Spleen (tissue), 11 donors: ENCODE data around the gene TEX261. TPM values are rescaled to one million over a fixed set of nuclear protein-coding genes. Genes with fewer than 3 reads are reported as not detected.

Source experiments
- DNase-seq: peaks from one replicate; pipeline ENCODE4 v3.0.0-alpha.2; 2020
- H3K27ac ChIP-seq, 8 donors: fragments of 200-600 bp; sonication (generic) in 7 of 8; 1 replicate in 4 of 8; 2 replicates in 4 of 8; pipeline versions ENCODE4 v1.5.0 to v1.8.0; 2016 to 2021; ENCODE audit warnings: inconsistent platforms in 4 of 8, mild to moderate bottlenecking in 4 of 8, moderate library complexity in 1 of 8
- H3K27me3 ChIP-seq, 7 donors: fragments of 200-600 bp; sonication (generic) in 6 of 7; replicated peaks in 1 of 7; 1 replicate in 4 of 7; 2 replicates in 3 of 7; pipeline versions ENCODE4 v1.5.0 to v1.8.0; 2016 to 2021; ENCODE audit warnings: inconsistent platforms in 3 of 7, mild to moderate bottlenecking in 1 of 7
- H3K36me3 ChIP-seq, 6 donors: fragments of 200-600 bp; sonication (generic) in 5 of 6; 1 replicate in 4 of 6; 2 replicates in 2 of 6; pipeline versions ENCODE4 v1.5.0 to v1.8.0; 2016 to 2021; ENCODE audit warnings: inconsistent platforms in 2 of 6
- H3K4me1 ChIP-seq, 6 donors: fragments of 200-600 bp; sonication (generic) in 5 of 6; 1 replicate in 3 of 6; 2 replicates in 3 of 6; pipeline versions ENCODE4 v1.5.0 to v1.8.0; 2016 to 2021; ENCODE audit warnings: inconsistent platforms in 3 of 6
- H3K4me3 ChIP-seq, 8 donors: fragments of 200-600 bp; sonication (generic) in 7 of 8; 1 replicate in 4 of 8; 2 replicates in 4 of 8; pipeline versions ENCODE4 v1.5.0 to v1.8.0; 2016 to 2021; ENCODE audit warnings: inconsistent platforms in 4 of 8, mild to moderate bottlenecking in 4 of 8, moderate library complexity in 2 of 8
- H3K9me3 ChIP-seq, 8 donors: fragments of 200-600 bp; sonication (generic) in 7 of 8; 1 replicate in 4 of 8; 2 replicates in 4 of 8; pipeline versions ENCODE4 v1.5.0 to v1.8.0; 2016 to 2021; ENCODE audit warnings: inconsistent platforms in 4 of 8
- CTCF ChIP-seq, 11 experiments: fragments of 200-600 bp in 7 of 11; fragments of 450-650 bp in 4 of 11; sonication (generic) in 4 of 11; IDR thresholded peaks in 8 of 11; conservative IDR thresholded peaks in 3 of 11; 1 replicate in 7 of 11; 2 replicates in 4 of 11; pipeline versions ENCODE4 v1.4.0 to v1.8.0; 2016 to 2021; ENCODE audit warnings: antibody characterized with exemption in 11 of 11, inconsistent platforms in 4 of 11, mild to moderate bottlenecking in 1 of 11
- POLR2A ChIP-seq, 3 donors: fragments of 450-650 bp; IDR thresholded peaks; one replicate each; pipeline ENCODE4 v1.5.1; 2017; ENCODE audit warnings: antibody characterized with exemption in 3 of 3, mild to moderate bottlenecking in 1 of 3
- POLR2AphosphoS5 ChIP-seq, 3 donors: sonication (generic); formaldehyde crosslinking; IDR thresholded peaks; one replicate each; pipeline ENCODE4 v1.5.1; 2017; ENCODE audit warnings: antibody characterized with exemption in 3 of 3
- WGBS, 5 donors: extraction: QIAGEN DNeasy Blood & Tissue Kit in 3 of 5; methylation state at CpG; one replicate each; pipeline versions ENCODE4 v1.1.5 to v1.1.7; 2013 to 2018; 5-methylcytosine and 5-hydroxymethylcytosine counted together
- intact Hi-C: fragments of 100-400 bp; cut with DNase I; formaldehyde crosslinking; loops from one replicate; pipeline ENCODE4 v1.15.0; 2023; ENCODE audit warnings: low total_unique reads
- polyA plus RNA-seq, 3 donors: library from polyadenylated mRNA; stranded (reverse); fragments of 200-250 nt; gene quantifications; one replicate each; pipeline ENCODE4 v1.2.1, GENCODE V29; 2013
- total RNA-seq, 7 donors: library from RNA; depleted of rRNA in 3 of 7; stranded (reverse); fragments of >200 nt in 3 of 7; fragmentation: NEBNext Ultra II Directional in 4 of 7; extraction: Animal tissue kit (Norgen Biotek cat#: 25700) in 4 of 7; gene quantifications; one replicate each; pipeline versions ENCODE4 v1.1.0 to v1.2.1, GENCODE V29; 2016 to 2021
- donor health status: healthy with polysubstance abuse.
- donor health status: DM: no; HTN: no; CAD: no; lungs with moderate emphysema.
- donor health status: DM: no; HTN: no; CAD: no.
- donor health status: Bipolar disorder and iron deficiency.
- donor health status: healthy.
- donor health status: DM: no; HTN: no; CAD: no.
- donor health status: DM: yes; HTN: yes; CAD: no.

TEX261 gene
- total and polyA plus RNA-seq, 10 donors, result 8.7 to 55.7 (median 32.8) TPM

DNA sequence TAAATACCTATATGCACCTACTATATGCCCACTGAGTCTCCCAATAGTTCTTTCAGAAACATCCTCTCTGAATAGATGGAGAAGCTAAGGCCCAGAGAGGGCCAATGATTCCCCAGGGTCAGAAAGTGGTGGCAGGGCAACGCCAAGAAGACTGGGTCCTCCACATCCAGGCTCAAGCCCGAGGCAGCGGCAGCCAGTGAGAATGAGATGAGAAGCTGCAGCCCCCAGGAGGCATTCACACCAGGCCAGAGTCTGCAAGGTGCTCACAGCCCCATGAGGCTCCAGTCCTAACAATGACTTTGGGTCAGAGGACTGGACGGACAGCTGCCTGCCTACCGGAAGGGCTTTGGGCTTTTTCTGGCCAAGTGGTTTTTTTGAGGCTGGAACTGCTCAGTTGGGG lies 3.5 kb downstream of the TEX261 start:
- no peak overlapping the region for H3K4me3 ChIP-seq
- no peak overlapping the region for H3K27ac ChIP-seq
- H3K27me3 ChIP-seq, result no peaks in the 10 kb centered on the region
- 90 to 97% (median 94%) methylated on average over 5 of the region's 5 CpGs for WGBS, 5 donors
- peak; percentile 51 for DNase-seq
- H3K4me1 ChIP-seq, result peaks cover 14 to 49% (median 35%) of the 10 kb centered on the region in 6 donors
- no peaks in the 10 kb centered on the region for H3K9me3 ChIP-seq
- TF ChIP-seq POLR2AphosphoS5 (IDR thresholded peaks at IDR 0.05) (no peak), CTCF (IDR thresholded peaks at IDR 0.05 in 8 of 11, conservative IDR thresholded peaks at IDR 0.05 in 3 of 11) (no peak), POLR2A (IDR thresholded peaks at IDR 0.05) (no peak)
- H3K36me3 ChIP-seq, result peaks cover 0 to 67% (median 53%) of the 10 kb centered on the region in 6 donors
- intact Hi-C loops, result no loop called here

- peaks cover 18 to 47% (median 32%) of the 10 kb centered on the region in 6 donors for H3K4me1 ChIP-seq
- H3K27ac ChIP-seq, result no peak overlapping the region
- H3K9me3 ChIP-seq, result no peaks in the 10 kb centered on the region
- intact Hi-C loops, result no loop called here
- no peak overlapping the region for H3K4me3 ChIP-seq
- no peak for TF ChIP-seq CTCF (IDR thresholded peaks at IDR 0.05 in 8 of 11, conservative IDR thresholded peaks at IDR 0.05 in 3 of 11)
- no peak for TF ChIP-seq POLR2A (IDR thresholded peaks at IDR 0.05)
- no peak for TF ChIP-seq POLR2AphosphoS5 (IDR thresholded peaks at IDR 0.05)
- 67 to 90% (median 84%) methylated on average over 5 of the region's 5 CpGs for WGBS, 5 donors
- peaks cover 0 to 75% (median 55%) of the 10 kb centered on the region in 6 donors for H3K36me3 ChIP-seq
- no peaks in the 10 kb centered on the region for H3K27me3 ChIP-seq
- no peak for DNase-seq
These were observed 4.5 kb downstream of the TEX261 start for GRCh38 chr2:70990216-70990615.

DNA sequence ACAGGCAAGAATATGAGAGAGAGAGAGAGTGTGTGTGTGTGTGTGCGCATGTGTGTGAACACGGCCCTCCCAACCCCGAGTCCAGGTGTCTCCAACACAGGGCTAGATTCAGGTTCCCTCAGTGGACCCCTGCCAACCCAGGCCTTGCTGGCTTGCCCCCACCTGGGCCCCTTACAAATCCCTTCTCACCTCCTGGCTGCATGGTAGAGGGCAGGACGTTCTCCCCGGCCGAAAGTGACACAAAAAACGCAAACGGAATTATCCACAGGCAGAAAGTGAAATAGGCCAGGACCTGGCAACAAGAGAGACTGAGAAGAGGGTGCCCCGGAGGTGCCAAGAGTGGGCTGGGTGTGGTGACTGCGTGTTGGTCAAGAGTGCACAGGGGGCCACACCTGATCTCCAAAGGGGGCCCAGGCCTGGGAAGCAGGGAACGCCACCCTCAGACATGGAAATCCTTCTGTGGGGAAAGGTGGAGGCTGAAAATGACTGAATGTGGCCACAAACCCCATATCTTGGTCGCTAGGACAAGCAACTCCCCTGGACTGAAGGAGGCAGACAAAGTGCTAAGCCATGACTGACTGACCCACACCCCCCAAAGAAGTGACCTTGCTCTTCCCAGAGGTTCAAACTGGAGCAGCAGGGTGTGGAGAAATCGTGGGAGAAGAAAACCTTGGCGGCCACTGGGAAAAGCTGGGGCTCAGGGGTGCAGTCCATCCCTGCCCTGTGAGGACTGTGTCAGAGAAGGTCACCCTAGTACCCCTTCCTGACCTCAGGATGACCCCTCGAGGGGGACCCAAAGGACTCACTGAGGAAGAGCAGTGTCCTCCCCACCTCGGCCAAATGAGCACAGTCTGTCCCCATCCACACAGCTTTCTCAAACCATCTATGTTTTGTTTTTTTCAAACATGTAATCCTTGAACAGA lies 5.7 kb downstream of the TEX261 start:
- DNase-seq, result peak; percentile 46
- Histone ChIP-seq H3K9me3 (no peaks in the 10 kb centered on the region), H3K4me1 (peaks cover 22 to 53% (median 36%) of the 10 kb centered on the region in 6 donors), H3K27me3 (no peaks in the 10 kb centered on the region), H3K27ac (no peak overlapping the region), H3K4me3 (no peak overlapping the region), H3K36me3 (peaks cover 0 to 75% (median 55%) of the 10 kb centered on the region in 6 donors)
- 88 to 96% (median 94%) methylated on average over 16 of the region's 16 CpGs for WGBS, 5 donors
- intact Hi-C loops, result no loop called here
- TF ChIP-seq POLR2AphosphoS5 (IDR thresholded peaks at IDR 0.05) (no peak), POLR2A (IDR thresholded peaks at IDR 0.05) (no peak), CTCF (IDR thresholded peaks at IDR 0.05 in 8 of 11, conservative IDR thresholded peaks at IDR 0.05 in 3 of 11) (no peak)

GRCh38 chr2:70988151-70988550 lies 6.5 kb downstream of the TEX261 start:
- Histone ChIP-seq H3K4me3 (no peak overlapping the region), H3K36me3 (peaks cover 0 to 75% (median 55%) of the 10 kb centered on the region in 6 donors), H3K27ac (no peak overlapping the region), H3K4me1 (peaks cover 13 to 45% (median 27%) of the 10 kb centered on the region in 6 donors), H3K9me3 (no peaks in the 10 kb centered on the region), H3K27me3 (no peaks in the 10 kb centered on the region)
- intact Hi-C loops, result no loop called here
- WGBS, 5 donors, result 81 to 91% (median 87%) methylated on average over 4 of the region's 4 CpGs
- TF ChIP-seq POLR2A (IDR thresholded peaks at IDR 0.05) (no peak), POLR2AphosphoS5 (IDR thresholded peaks at IDR 0.05) (no peak)
- DNase-seq, result peak; percentile 62
